Activated T-helper 9 cell treated with anti-CD3 and anti-CD28 coated beads, Interleukin-2, amount 50 U/mL, for 16 hours (primary cell): ENCODE results near the gene NFYA.
A peak's percentile ranks its signal among the peaks of the same experiment; 100 is the strongest.

ENCODE experiments used
- DNase-seq: peaks from one replicate; pipeline ENCODE4 v3.0.0-alpha.2; 2020; ENCODE audit warnings: low read depth

The NFYA gene

DNA sequence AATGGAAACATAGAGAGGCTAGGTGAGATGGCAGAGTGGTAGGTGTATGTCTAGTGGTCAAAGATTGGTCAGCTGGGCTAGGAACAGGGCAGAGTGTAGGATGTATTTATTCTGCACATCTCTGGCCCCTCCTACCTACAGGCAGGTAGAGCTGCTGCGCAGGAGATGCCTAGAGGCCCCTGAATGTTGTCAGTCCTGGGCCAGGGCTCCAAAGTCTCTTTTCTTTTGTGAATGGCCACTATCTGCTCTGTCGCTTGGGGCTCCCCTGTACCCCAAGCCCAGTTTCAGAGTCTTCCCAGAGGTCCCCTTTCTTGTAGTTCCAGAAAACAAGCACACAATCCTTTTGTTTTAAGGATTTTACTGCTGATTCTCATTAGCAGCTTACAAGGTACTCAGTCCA, 25.5 kb upstream of the NFYA start:
- DNase-seq: no peak

DNA sequence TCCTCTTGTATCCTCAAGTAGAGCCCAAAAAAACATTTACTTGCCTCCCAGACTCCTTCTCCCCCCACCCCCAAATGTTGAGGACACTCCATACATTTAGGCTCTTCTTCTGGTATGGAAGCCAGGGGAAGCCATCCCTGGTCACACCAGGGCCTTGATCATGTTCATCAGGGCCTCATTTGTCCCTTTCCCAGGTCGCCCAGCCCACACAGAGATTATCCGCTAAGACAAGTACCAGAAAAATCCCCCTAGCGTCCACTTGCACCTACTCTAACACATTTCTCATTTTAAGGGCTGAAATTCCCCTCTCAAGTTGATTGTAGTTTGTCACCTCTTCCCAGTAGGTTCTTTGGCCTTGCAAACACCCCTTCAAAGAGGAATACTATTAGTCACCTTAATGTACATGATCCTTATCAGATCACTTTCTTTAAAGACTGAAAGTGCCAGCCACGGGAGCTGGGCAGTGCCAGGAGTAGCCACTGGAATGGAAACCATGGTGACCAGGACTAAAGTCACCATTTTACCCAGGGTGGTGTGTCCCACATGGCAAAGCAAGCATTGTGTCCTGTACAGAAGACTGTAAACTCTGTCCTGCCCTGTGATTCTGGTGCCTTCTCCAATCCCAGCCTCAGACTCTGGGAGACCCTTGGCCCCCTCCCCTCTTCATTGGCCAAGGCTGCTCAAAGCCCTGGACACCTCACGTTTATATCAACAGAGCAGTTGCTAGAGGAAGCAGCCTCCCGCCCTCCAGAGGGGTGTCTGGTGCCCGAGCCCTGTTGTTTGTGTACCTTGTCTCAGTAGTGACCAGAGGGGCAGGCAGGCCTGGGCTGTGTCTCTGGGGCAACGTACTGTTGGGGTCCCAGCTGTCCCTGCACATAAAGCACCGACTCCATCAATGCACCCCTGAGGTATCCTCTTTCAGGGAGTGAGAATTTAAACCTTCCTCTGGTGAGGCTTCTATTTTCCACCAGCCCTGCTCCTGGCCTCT, 24.7 kb upstream of the NFYA start:
- no peak for DNase-seq

DNA sequence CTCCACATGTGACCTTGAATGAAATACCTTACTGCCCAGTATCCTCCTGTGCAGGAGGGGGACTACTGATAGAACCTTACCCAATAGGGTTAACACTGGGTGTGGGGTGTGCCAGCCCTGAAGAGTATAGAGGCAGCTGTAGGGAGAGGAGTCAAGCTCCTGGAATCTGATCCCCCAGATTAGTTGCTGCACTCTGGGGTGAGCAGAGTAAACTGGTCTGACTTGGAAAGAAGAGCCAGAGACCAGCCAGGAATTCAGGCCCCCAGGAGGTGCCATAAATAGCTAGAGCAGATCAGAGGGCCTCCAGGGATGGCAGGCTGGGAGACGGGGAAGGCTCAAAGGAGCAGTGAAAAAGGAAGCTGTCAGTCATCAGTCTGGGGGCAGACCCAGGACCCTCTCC, 23.3 kb upstream of the NFYA start:
- DNase-seq: no peak

DNA sequence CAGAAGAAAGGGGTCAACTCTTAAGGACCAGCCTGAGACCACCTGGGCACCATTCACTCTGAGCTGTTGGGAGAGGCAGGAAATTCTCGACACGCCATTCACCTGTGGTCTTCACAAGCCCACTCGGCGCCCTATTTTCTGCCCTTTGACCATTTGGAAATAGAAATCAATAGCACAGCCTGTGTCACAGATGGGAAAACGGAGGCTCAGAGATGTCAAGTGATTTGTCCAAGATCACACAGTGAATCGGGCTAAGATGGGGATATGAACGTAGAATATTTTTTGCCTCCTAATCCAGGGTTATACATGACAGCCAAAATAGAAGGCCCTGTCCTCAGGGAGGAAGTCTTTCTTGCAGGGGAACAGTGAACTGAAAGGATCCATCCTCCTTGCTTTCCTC, 22.8 kb upstream of the NFYA start:
- no peak for DNase-seq

DNA sequence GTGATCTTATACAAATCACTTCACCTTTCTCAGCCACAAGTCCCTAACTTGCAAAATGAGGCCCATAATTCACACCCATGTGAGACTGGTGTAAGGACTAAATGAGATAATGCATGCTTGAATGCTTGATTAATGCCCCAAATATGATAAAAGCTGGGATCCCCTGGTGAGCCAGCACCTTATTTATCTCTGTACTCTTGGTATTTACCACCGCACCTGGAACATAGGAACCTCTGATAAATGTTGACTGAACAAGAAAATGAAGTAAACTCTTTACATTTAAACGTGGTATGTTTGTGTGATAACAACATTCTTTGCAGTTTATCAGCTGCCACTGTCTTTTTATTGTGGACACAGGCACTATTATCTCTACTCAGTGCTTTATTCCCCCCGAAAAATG, 22.2 kb upstream of the NFYA start:
- DNase-seq: no peak

DNA sequence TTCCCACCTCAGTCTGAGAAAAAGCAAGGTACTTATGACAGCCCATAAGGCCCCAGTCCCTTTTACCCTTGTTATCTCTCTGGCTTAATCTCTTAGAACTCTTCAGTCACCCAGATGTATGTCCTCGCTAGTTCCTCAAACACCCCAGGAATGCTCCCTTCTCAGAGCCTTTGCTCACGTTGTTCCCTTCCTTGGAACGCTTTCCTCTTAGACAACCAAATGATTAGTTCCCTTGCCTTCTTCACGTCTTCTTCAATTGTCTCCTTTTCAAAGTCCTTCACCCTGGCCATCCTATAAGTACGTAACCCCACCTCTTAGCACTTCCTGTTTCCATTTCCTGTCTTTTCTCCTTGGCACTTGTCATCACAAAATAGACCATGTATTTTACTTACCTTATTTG, 20.9 kb upstream of the NFYA start:
- no peak for DNase-seq

DNA sequence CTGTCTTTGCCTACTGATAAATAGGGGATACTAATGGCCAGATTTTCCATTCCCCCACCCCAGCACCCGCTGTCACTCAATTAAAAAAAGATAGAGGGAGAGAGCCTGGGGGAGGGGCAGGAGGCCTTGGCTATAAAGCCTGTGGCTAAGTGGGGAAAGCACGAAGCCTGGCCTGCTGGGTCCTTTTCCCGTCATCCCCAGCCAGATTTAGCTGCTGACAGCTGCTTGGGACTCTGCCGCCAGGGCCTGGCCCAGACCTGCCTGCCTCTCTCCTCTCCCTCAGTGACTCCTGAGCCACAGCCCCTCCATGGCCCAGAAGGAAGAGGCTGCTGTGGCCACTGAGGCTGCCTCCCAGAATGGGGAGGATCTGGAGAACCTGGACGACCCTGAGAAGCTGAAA, 19.7 kb upstream of the NFYA start, which contains the start of gene APOBEC2:
Gene APOBEC2, plus strand, starts transcription at position 162 of the 400 bp plus-strand sequence. Its CDS starts 146 bp downstream, at position 308.
- DNase-seq: no peak

DNA sequence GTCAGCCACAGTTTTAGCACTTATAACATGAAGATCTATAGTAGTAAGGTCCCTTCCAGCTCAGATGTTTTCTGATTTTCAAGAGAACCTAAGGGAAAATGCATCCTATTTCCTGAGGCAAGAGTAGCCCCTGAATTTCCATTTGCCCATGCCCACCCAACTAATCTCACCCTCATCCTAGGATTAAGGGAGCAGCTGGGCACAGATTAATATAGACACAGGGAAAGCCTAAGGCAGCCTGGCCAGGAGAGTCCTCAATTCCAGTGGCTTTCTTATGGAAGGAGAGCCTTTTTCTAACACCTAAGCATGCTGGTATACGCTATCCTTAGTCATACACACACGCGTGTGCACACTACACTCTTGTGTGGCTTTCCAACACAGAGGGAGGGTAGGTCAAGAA, 18.3 kb upstream of the NFYA start:
- no peak for DNase-seq

DNA sequence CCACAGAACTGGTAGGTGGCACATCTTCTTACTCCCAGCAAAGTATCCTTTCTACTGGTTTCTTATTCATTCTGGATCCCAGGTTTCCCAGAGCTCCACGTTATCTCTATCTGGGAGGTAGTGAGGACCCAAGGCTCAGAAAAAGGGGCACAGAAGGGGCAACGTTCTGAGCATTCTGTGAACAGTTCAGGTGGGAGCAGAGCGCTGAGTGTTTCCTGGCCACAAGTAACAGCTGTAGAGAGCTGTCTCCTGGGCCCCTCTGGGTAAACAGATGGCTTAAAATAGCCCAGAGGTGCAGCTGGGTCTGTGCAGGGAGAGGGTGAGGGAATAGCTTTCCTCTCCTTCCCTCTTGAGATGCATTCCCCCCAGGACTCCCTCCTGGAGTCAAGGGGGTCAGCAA, 17.6 kb upstream of the NFYA start:
- DNase-seq: no peak

DNA sequence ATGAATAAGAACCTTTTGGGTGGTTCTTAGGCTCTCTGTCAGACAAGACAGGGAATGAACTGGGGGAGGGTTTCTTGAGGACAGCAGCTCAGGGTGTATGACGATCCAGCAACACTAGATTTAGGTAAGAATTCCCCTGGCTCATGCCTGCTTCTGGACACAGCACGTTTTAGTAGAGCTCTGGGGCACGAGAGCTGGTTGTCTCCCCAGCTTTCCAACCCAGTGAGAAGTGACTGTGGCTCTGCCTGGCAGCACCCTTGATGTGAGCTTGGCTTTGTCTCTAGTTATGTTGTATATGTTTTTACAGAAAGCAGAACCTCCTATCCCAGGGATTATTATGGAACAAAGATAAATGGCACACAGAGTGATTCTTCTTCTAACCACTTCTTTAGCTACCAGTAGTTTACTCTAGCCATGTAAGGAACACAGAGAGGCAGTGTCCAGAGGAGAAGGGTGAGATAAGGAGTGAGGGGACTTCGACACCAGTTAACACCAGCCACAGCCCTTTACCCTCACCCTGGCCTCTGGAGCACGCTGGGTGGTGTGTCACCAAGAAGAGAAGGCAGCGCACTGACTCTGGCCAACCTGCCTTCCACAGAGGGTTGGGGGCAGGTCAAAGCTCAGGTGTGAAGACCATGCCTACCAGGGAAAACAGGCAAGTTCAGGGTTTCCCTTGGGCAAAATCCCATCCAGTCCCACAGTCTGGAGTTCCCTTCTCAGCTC, 15.8 kb upstream of the NFYA start:
- no peak for DNase-seq

DNA sequence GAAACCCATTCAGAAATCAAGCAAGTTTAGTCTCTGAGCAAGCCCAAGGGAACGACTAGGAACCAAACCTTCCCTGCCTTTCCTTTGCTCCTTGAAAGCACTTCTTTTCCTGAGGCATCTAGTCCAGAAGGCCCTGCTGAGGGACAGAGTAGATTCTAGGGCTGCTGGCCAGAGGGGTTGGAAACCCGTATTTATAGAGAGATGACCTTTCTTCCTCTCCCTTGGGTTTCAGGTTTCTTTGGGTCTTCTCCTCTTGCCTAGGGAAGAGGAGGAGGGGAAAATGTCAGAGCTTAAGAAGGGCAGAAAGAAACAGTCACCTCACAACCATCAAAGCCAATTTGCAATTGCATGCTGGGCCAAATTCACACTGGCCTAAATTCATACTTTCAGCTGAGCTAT, 14.0 kb upstream of the NFYA start:
- no peak for DNase-seq

DNA sequence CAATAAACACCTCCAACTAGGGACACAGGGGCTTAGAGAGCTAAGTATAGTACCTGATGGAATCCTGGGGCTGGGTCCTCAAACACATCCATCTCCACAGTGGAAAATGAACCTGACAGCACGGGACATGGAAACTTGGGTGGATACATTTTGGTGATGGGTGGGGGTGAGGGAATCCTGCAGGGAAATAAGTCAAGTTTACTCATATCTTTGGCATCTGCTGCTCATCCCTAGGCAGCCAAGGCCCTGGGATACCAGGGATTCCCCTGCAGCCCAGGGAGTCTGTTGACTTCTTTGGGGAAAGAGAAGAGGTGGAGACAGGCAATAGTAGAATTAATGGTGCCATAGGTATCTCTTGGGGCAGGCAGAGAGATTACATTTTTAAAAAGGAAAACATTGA, 13.2 kb upstream of the NFYA start:
- no peak for DNase-seq

DNA sequence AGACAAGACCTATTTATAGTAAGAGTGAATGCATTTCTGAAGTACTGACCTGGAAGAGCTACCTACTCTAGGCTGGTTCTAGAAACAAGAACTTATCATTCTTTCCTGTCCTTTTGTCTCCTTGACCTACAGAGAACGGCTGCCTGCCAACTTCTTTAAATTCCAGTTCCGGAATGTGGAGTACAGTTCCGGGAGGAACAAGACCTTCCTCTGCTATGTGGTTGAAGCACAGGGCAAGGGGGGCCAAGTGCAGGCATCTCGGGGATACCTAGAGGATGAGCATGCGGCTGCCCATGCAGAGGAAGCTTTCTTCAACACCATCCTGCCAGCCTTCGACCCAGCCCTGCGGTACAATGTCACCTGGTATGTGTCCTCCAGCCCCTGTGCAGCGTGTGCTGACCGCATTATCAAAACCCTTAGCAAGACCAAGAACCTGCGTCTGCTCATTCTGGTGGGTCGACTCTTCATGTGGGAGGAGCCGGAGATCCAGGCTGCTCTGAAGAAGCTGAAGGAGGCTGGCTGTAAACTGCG, 11.5 kb upstream of the NFYA start:
- no peak for DNase-seq

DNA sequence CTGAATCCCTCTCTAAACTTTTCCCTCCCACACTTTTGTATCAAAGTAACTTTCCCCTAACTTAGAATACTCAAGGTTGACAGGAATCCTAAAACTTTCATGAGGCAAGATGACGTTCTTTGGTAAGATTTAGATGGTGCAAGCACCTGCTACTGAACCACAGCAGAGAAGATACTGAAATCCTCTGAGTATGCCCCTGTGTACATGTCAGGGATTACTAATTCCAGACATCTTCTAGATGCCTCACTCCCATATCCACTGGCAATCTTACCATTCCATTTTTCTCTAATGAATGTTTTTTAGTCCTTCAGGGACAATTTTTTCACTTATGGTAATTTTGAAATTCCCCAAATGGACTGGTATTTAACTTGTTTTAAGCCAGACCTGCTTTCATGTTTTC, 10.7 kb upstream of the NFYA start:
- DNase-seq: no peak

DNA sequence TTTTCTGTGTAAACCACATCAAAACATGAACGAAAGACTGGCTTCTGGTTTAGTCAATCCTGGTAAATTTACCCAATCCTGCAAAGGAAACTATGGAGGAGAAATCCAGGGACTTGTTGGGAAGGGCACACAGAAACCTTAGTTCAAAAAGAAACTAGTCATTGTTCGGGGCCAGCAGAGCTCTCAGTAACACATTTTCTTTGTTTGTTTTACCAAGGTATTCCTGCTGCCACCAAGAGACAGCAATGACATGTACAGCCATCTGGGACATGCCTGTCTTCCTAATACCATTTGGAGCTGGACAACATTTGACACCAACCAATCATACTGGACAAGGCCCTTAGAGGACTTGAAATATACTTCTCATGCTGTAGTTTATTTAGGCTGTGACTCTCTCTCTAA, 8.9 kb upstream of the NFYA start:
- DNase-seq: no peak

DNA sequence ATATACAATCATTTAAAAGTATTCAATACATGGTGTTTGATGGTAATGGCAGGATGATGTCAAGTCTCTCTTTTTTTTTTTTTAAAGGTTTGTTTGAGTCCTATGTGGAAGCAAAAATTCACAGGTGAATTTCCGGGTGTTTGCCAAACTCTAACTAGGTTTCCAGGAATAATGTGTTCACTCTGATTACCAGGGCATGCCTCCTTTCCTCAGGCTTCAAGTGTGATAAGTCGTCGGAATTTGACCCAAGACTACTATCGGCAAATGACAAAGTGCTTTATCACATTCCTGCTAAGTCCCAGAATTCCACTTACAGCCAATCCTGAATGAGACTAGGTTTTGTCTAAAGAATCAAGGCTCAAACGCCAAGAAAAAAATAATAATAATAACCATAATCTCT, 7.9 kb upstream of the NFYA start:
- DNase-seq: no peak

DNA sequence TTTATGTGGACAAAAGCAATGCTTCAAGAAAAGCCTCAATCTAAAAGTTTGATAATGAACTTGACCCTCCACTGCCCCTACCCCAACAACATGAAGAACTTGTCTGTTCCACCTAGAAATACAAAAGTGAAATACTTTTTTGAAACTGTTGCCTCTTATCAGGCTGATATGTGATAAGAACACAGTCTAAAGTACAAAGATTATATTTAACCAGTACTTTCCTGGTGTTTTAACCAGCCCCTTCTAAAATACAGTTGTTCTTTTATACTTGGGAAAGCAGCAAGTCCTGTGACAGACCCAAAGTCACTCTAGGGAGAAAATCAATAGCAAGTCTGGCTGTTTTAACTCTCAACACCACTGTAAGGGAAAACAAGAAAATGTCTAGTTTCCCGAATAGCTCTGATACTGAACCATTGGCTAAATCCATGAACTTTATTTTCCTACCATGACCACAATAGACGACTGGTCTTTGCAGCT, 7.2 kb upstream of the NFYA start:
- DNase-seq: no peak

DNA sequence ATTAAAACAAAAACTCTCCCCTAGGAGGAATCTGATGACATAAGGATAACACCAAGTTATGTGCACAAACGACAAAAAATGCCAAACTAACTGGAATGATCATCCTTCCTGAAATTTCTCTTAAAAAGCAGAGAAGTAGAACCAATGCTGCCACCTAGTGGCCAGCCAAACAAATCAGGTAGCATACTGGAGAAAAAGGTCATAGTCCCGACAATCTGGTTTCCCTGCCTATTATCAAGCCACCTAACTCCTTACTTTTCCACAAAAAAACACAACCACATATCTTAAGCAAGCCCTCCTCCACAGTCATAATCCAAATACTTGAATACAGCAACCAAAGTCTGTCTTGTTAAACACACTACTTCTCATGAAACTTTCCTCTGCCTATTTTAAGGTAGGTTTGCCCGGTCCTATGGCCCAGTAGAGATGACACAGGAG, 5.9 kb upstream of the NFYA start:
- peak; percentile 38 for DNase-seq

DNA sequence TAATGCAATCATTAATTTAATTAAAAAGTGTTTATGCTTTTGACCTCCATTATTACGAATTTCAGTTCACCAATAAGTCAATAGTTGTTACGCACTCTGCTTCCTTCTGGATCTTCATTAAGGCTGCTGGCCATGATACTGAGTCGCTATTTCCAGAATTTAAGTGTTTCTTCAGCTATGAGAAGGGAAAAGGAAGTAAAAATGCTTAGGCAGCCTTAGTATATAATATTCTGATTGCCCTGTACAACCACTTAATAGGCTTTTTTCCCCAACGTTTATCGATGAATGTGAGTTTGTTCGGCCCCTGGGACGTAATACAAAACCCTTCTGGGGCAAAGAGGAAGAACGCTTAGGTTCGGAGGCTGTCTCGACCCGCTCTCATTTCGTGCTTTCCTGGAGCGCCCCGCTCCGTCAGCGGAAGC, 1.3 kb upstream of the NFYA start:
- DNase-seq: no peak

DNA sequence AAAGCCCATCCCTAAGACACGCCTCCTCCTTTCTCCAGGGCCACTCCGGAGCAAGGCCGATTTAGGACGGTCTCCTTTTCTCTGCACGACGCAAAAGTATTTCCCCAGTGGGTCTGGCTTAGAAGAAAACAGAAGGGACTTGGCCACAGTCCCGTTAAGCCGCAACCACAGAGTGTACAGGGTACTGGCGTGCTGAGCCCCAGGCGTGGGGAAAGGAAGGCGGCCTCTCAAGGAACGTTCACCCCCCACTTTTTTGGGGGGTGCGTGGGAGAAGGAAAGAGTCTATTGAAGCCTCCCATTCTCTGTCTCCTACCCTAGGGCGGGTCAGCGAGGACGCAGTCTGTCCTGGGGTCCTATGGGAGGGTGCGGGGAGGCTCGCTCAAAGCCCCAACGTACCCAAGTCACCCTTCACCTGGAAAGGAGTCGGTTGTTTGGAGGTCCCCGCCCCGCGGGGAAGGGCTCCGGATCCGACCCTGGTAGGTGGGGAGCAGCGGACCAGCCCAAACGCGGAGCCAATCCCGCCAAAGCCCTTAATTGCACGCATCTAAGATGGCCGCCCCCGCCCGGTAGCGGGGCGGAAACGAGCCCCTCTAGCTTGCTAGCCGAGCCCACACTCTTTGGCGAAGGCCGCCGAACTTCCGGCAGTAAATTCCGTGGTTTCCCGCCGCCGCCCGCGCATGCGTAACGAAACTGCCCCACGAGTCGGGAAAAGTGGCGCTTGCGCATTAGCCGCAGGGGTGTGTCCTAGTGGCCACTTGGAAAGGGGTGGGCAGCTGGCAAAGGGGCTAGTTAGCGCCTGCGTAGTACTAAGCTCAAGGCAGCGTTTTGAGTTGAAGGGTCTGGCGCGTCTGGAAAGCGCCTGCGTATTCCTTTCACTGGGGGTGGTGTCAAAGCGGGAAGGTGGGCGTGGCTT, 595 bp upstream of the NFYA start, which contains the start of gene OARD1:
Gene OARD1, minus strand, starts transcription at position 434 of the 913 bp plus-strand sequence. CDS start 722 bp downstream, outside the sequence.
- peak; percentile 99 for DNase-seq

DNA sequence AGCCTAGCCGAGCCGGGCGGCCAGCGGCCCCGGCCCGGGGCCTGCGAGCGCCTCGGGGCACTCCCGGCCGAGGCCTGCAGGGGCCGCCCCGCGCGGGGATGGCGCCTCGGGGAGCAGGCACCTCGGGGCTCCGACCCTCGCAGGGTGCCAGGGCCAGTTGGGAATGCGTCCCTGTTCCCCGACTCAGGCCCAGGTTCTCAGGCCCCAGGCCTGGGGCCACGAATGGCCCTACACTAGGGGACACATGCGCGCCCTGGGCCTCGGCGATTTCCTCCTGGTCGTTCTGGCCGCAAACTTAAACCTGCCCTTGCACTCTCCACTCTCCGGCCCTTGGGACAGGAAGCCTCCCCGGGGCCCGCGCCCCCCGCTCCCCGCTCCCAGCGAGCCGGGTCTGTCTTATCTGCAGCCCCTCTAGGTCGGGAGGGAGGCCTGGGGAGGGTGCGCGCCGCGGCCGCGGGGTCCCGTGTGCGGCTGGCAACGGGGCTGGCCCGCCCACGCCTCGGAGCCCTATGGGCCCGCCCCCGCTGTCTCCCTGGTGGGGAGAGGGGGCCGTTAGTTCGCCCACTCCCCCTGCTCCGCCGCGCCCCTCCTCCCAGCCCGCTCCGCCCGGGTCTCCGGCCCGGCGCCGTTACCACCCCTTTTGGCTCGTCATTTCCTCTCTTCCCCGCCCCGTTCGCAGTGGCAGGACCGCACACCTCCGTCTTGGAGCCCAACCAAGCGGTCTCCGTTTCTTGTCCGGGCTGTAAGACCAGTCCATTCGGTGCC, 611 bp downstream of the NFYA start:
- DNase-seq: peak; percentile 73
